ENCODE results near the gene UBAC2.
A peak's percentile ranks its signal among the peaks of the same experiment; 100 is the strongest.

Gene UBAC2

DNA sequence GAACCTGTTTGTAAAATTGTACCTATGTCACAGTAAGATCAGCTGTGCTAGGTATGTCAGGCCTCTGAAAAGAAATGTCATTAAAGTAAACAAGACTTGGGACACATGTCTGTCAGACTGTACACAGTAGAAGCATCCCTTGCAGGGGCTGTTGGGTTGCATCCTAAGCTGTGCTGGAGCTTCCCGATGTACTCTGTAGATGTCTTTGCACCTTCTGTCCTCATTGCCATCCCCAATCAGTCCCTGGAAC is 155.3 kb downstream of the UBAC2 start:
- DNase-seq (ENCODE audit: low read depth), result no peak
- no peak overlapping the region for H3K4me3 ChIP-seq (ENCODE audit: control insufficient read depth, low read depth, low read length)
- TF ChIP-seq, protein P1, sequence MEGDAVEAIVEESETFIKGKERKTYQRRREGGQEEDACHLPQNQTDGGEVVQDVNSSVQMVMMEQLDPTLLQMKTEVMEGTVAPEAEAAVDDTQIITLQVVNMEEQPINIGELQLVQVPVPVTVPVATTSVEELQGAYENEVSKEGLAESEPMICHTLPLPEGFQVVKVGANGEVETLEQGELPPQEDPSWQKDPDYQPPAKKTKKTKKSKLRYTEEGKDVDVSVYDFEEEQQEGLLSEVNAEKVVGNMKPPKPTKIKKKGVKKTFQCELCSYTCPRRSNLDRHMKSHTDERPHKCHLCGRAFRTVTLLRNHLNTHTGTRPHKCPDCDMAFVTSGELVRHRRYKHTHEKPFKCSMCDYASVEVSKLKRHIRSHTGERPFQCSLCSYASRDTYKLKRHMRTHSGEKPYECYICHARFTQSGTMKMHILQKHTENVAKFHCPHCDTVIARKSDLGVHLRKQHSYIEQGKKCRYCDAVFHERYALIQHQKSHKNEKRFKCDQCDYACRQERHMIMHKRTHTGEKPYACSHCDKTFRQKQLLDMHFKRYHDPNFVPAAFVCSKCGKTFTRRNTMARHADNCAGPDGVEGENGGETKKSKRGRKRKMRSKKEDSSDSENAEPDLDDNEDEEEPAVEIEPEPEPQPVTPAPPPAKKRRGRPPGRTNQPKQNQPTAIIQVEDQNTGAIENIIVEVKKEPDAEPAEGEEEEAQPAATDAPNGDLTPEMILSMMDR (IDR thresholded peaks at IDR 0.05; ENCODE audit: control insufficient read depth, insufficient read depth, low read depth, low read length, missing control alignments), result no peak

DNA sequence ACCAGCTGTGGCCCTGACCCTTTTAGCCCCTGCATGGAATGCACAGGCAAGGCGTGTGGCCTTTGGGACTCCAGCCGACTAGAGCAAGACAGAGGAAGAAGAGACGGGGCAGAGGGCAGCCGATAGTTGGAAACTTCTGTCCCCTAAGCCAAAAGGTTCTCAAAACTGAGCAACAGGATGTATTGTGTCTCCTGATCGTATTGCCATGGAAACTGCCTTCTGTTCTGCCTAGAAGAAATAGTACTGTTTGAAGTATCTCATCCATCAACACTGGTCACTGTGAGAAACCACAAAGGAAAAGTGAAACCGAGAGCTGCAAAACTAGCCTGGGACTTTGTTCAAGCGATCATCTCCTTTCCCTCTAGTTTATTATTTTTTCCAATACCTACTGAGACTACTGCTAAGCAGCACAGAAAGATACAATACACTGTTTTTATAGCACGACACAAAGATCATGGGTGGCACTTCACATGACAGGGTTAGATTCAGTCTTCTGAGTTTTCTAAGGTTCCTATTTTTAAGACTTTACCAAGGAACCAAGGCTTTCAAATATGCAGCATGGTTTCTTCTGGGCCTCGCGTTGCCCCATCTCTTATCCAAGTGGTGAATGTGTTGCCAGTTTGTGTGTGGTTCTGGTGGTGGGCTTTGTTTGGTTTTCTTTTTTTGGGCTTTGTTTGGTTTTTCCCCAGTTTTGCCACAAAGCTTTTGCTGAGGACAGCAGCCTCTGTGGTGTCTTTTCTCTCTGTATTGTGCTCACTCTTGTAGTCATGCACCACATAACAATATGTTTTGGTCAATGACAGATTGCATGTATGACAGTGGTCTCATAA is 155.8 kb downstream of the UBAC2 start:
- TF ChIP-seq, protein P1 (IDR thresholded peaks at IDR 0.05; ENCODE audit: control insufficient read depth, insufficient read depth, low read depth, low read length, missing control alignments), result no peak
- H3K4me3 ChIP-seq (ENCODE audit: control insufficient read depth, low read depth, low read length), result no peak overlapping the region
- DNase-seq (ENCODE audit: low read depth), result peak; percentile 31

DNA sequence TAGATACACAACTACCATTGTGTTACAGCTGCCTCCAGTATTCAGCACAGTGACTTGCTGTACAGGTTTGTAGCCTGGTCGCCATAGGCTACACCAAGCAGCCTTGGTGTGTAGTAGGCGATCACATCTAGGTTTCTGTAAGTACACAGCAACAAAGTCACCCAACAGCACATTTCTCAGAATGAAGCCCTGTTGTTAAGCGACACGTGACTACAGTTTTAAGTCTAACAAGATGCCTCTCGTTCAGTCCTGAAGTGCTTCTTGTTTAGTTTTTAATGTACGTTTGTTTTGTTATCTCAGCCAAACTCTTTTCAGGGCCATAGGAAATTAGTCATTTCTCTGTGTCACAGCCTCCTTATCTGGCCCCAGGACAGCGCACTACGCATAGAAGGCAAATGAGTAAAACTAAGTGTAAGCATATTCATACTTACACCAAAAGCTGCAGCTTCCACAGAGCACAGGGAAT is 156.5 kb downstream of the UBAC2 start:
- H3K4me3 ChIP-seq (ENCODE audit: control insufficient read depth, low read depth, low read length), result no peak overlapping the region
- TF ChIP-seq, protein P1 (IDR thresholded peaks at IDR 0.05; ENCODE audit: control insufficient read depth, insufficient read depth, low read depth, low read length, missing control alignments), result no peak
- no peak for DNase-seq (ENCODE audit: low read depth)

DNA sequence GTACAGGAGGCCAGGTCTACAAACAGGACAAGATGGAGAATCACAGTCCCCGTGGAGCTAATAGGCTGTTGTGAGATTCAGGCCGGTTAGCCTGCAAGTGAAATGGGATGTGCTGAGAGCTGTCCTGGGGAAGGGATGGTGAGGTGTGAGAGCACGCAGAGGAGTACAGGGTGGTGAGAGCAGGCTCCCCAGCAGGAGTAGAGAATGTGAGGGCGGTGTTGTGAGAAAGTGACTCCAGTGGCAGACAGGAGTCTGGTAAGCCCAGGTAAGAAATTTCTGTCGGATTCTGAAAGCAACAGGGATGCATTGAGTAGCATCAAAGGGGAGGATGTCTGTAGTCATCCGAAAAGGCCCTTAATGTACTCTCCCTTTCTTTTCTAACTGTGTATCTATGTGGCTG is 157.3 kb downstream of the UBAC2 start:
- no peak overlapping the region for H3K4me3 ChIP-seq (ENCODE audit: control insufficient read depth, low read depth, low read length)
- TF ChIP-seq, protein P1 (IDR thresholded peaks at IDR 0.05; ENCODE audit: control insufficient read depth, insufficient read depth, low read depth, low read length, missing control alignments), result no peak
- DNase-seq (ENCODE audit: low read depth), result no peak

DNA sequence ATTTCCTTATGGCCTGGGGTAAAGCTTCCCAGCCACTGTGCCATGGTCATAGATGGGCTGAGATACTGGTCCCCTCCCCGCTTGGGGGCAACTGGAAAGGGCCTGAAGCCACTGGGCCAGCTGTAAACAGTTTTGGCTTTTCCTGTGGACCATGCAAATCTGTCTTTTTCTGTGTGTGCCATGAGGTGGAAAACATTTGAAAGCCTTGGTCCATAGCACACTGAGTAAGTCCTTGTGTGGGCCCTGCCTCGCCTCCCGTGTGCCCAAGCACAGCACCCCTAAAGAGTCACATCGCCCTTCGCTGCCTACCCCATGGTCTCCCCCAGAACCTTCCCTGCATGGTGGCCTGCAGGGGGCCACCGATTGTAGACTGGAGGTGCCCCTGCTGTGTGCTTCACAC is 158.9 kb downstream of the UBAC2 start:
- TF ChIP-seq, protein P1 (IDR thresholded peaks at IDR 0.05; ENCODE audit: control insufficient read depth, insufficient read depth, low read depth, low read length, missing control alignments), result no peak
- DNase-seq (ENCODE audit: low read depth), result no peak

DNA sequence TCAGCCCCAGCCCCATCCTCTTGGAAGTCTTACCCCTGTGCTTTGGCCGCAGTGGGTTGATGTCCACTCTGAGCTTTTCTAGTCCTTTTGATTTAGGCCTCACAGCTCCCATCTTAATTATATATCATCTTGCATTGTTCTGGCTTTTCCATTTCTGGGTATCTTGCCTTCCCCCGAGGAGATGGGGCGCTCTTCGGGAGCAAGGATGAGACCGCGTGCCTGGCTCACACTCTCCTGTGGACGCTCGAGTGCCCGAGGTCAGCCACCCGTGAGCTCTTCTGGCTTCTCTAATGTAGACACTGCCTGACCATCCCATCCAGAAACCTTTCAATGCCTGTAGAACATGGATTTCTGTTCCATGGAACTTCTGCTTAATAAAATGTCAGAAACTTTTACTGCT is 160.0 kb downstream of the UBAC2 start:
- DNase-seq (ENCODE audit: low read depth), result no peak
- H3K4me3 ChIP-seq (ENCODE audit: control insufficient read depth, low read depth, low read length), result no peak overlapping the region
- TF ChIP-seq, protein P1 (IDR thresholded peaks at IDR 0.05; ENCODE audit: control insufficient read depth, insufficient read depth, low read depth, low read length, missing control alignments), result no peak

More for the DNA sequence above, 158.9 kb downstream of the UBAC2 start:
- H3K4me3 ChIP-seq (ENCODE audit: control insufficient read depth, low read depth, low read length), result no peak overlapping the region

All from AG09309 (cell line).